SK-N-MC (cell line): ENCODE data around the gene GREB1.

ENCODE experiments used
- EZH2 ChIP-seq: fragments of 200-600 bp; sonication (generic); IDR thresholded peaks from one replicate; pipeline ENCODE4 v1.6.1; 2017; ENCODE audit warnings: antibody characterized with exemption
- FOXP2 ChIP-seq: optimal IDR thresholded peaks from 2 replicates; pipeline ENCODE3; 2011; ENCODE audit warnings: mild to moderate bottlenecking, moderate library complexity; ENCODE audit not compliant: insufficient read depth; ENCODE audit errors: extremely low read length, control extremely low read depth
- POLR2AphosphoS5 ChIP-seq: IDR thresholded peaks from 2 replicates; pipeline ENCODE4 v1.6.1; 2012; ENCODE audit warnings: mild to moderate bottlenecking, low read depth, low read length, borderline replicate concordance

GRCh38 chr2:11663427-11663826 lies 129.6 kb downstream of the GREB1 start:
- TF ChIP-seq POLR2AphosphoS5 (no peak), EZH2 (no peak), FOXP2 (no peak)
